CD4-positive, alpha-beta T cell treated with Interleukin-21 for 1 hour (primary cell): Measurements from ENCODE around the gene PPFIA3.

Experiments used
- DNase-seq: peaks from one replicate; pipeline ENCODE4 v3.0.0-alpha.2; 2020

PPFIA3 gene

GRCh38 chr19:49186108-49186507 is 66.8 kb downstream of the PPFIA3 start:
- no peak for DNase-seq

- DNase-seq = no peak
These were observed 69.4 kb downstream of the PPFIA3 start for GRCh38 chr19:49188626-49189200.

- DNase-seq = no peak
These were observed 69.9 kb downstream of the PPFIA3 start for GRCh38 chr19:49189259-49189658.

GRCh38 chr19:49190781-49191180 is 71.4 kb downstream of the PPFIA3 start:
- no peak for DNase-seq

DNA sequence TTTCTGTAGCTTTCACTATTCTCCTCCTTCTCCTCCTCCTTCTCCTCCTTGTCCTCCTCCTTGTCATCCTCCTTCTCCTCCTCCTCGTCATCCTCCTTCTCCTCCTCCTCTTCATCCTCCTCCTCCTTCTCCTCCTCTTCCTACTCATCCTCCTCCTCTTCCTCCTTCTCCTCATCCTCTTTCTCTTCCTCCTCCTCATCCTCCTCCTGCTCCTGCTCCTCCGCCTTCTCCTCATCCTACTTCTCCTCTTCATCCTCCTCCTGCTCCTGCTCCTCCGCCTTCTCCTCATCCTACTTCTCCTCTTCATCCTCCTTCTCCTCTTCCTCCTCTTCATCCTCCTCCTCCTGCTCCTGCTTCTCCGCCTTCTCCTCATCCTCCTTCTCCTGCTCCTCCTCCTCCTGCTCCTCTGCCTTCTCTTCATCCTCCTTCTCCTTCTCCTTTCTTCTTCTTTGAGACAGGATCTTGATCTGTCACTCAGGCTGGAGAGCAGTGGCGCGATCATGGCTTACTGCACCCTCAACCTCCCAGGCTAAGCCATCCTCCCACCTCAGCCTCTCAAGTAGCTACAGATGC is 74.6 kb downstream of the PPFIA3 start:
- no peak for DNase-seq

GRCh38 chr19:49194408-49194807 is 75.1 kb downstream of the PPFIA3 start:
- DNase-seq = no peak

- DNase-seq = no peak
These were observed 77.3 kb downstream of the PPFIA3 start for GRCh38 chr19:49196527-49197240.

DNA sequence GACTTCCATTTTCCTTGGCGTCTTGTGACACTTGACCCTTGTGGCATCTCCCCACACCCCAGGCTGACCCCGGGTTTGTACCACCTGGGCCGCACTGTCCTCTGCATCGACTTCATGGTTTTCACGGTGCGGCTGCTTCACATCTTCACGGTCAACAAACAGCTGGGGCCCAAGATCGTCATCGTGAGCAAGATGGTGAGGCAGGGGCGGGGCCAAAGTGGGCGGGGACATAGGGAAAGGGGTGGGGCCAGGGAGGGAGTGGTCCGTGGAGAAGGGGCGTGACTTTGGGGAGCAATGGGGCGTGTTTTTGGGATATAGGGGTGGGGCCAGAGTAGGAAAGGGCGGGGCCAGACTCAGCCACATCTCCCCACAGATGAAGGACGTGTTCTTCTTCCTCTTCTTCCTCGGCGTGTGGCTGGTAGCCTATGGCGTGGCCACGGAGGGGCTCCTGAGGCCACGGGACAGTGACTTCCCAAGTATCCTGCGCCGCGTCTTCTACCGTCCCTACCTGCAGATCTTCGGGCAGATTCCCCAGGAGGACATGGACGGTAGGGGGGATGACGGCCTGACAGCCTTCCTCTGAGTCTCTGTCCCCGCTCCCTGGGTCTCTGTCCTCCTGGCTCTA is 81.0 kb downstream of the PPFIA3 start:
- no peak for DNase-seq
